K562 (cell line): ENCODE measurements around the gene PTPN1. TPM values are rescaled to one million over a fixed set of nuclear protein-coding genes. Genes with fewer than 3 reads are reported as not detected.

Experiments used
- ATAC-seq: fragments of 200-7000 bp; cut with Tn5 transposase; 3 replicates; pipeline ENCODE4 v1.9.1; 2020; ENCODE audit warnings: moderate library complexity
- BruUV-seq: library from RNA; stranded (reverse); fragments of 400-500 nt; replicated peaks from 2 replicates; lab custom pipeline; 2021; lab: Mats Ljungman, UMichigan
- CTCF ChIA-PET: fragments of 300-600 bp; formaldehyde crosslinking; extraction: SDS; loops from one replicate; lab custom pipeline; 2021; ENCODE audit warnings: low intra/inter-chr PET ratio; lab: Yijun Ruan, JAX
- POLR2A ChIA-PET: fragments of 300-600, 350-650 bp; sonication (Branson Sonifier 250); formaldehyde crosslinking; extraction: SDS; loops from one replicate; lab custom pipeline; 2021; ENCODE audit warnings: antibody characterized with exemption, inconsistent platforms; lab: Yijun Ruan, JAX
- DNase-seq, 4 experiments: peaks; one replicate each; pipeline versions ENCODE4 v3.0.0 to v3.0.0-alpha.2; 2011 to 2018; ENCODE audit warnings: low spot score in 3 of 4, mixed read lengths in 3 of 4; ENCODE audit errors: extremely low read depth in 1 of 4
- FAIRE-seq: peaks from 2 replicates; lab custom pipeline; 2011; peaks lifted over from hg19 to GRCh38; lab: Jason Lieb, UNC
- H2AFZ ChIP-seq: 2 replicates; pipeline ENCODE4 v1.6.0; 2011; ENCODE audit warnings: low read depth, low read length, control low read depth, inconsistent platforms
- H3K27ac ChIP-seq: fragments of 200-600 bp; 3 replicates; pipeline ENCODE4 v1.8.0; 2011; ENCODE audit warnings: low read depth, mild to moderate bottlenecking, control low read depth, inconsistent platforms, low read length, moderate library complexity, mixed read lengths; ENCODE audit errors: extremely low read depth
- H3K27me3 ChIP-seq, 2 experiments: fragments of 300-600 bp in 1 of 2; 2 replicates in 1 of 2; 3 replicates in 1 of 2; pipeline versions ENCODE4 v1.6.0 to v1.8.0; 2011; ENCODE audit warnings: inconsistent platforms in 2 of 2, low read length in 2 of 2, mild to moderate bottlenecking in 1 of 2, mixed read lengths in 1 of 2, moderate library complexity in 1 of 2; ENCODE audit not compliant: control insufficient read depth in 2 of 2, insufficient read depth in 2 of 2
- H3K36me3 ChIP-seq: fragments of 300-600 bp; 3 replicates; pipeline ENCODE4 v1.8.0; 2011; ENCODE audit warnings: mild to moderate bottlenecking, low read length, inconsistent platforms; ENCODE audit not compliant: control insufficient read depth, insufficient read depth
- H3K4me1 ChIP-seq, 2 experiments: fragments of 200-600 bp in 1 of 2; replicated peaks in 1 of 2; 2 replicates in 1 of 2; 3 replicates in 1 of 2; pipeline versions ENCODE4 v1.5.1 to v1.8.0; 2011; ENCODE audit warnings: inconsistent platforms in 2 of 2, low read length in 2 of 2, mild to moderate bottlenecking in 1 of 2, mixed read lengths in 1 of 2, moderate library complexity in 1 of 2; ENCODE audit not compliant: control insufficient read depth in 2 of 2, insufficient read depth in 2 of 2
- H3K4me2 ChIP-seq: 2 replicates; pipeline ENCODE4 v1.6.1; 2011; ENCODE audit warnings: low read length, control low read depth, inconsistent platforms, mixed read lengths; ENCODE audit not compliant: insufficient read depth
- H3K4me3 ChIP-seq: fragments of 200-600 bp; sonication (generic), shearing (Covaris generic); 2 replicates; pipeline ENCODE4 v1.5.1; 2016; ENCODE audit warnings: control low read depth, inconsistent platforms
- H3K79me2 ChIP-seq: fragments of 200-600 bp; 3 replicates; pipeline ENCODE4 v1.8.0; 2011; ENCODE audit warnings: low read length, inconsistent platforms; ENCODE audit not compliant: control insufficient read depth, insufficient read depth
- H3K9ac ChIP-seq, 2 experiments: 2 replicates each; pipeline versions ENCODE4 v1.6.0 to v1.6.1; 2011; ENCODE audit warnings: low read depth in 2 of 2, low read length in 2 of 2, control low read depth in 1 of 2, inconsistent platforms in 1 of 2, mild to moderate bottlenecking in 1 of 2, mixed read lengths in 1 of 2; ENCODE audit not compliant: insufficient read depth in 1 of 2
- H3K9me1 ChIP-seq: one replicate; pipeline ENCODE4 v1.6.0; 2011; ENCODE audit warnings: inconsistent platforms, mild to moderate bottlenecking, low read length, moderate library complexity; ENCODE audit not compliant: control insufficient read depth, insufficient read depth
- H3K9me3 ChIP-seq: replicated peaks from 2 replicates; pipeline ENCODE4 v1.5.1; 2011; ENCODE audit warnings: low read depth, low read length, inconsistent platforms; ENCODE audit not compliant: control insufficient read depth, insufficient read depth
- H4K20me1 ChIP-seq: replicated peaks from 2 replicates; pipeline ENCODE4 v1.6.1; 2011; ENCODE audit warnings: low read length, inconsistent platforms, mixed read lengths; ENCODE audit not compliant: control insufficient read depth, insufficient read depth
- ATF3 ChIP-seq, 2 experiments: fragments of 450-650 bp in 1 of 2; sonication (generic) in 1 of 2; formaldehyde crosslinking in 1 of 2; IDR thresholded peaks in 1 of 2; conservative IDR thresholded peaks in 1 of 2; 2 replicates each; pipeline versions ENCODE4 v1.6.1 to v1.8.1; 2016 to 2023; ENCODE audit warnings: mild to moderate bottlenecking in 2 of 2, moderate library complexity in 2 of 2, inconsistent platforms in 1 of 2, missing genetic modification reagents in 1 of 2
- CCNT2 ChIP-seq: IDR thresholded peaks from 2 replicates; pipeline ENCODE4 v1.6.1; 2011; ENCODE audit warnings: borderline replicate concordance, low read depth, mild to moderate bottlenecking, moderate library complexity, mixed read lengths, low read length; ENCODE audit not compliant: insufficient read length; ENCODE audit errors: extremely low read depth
- CREM ChIP-seq: IDR thresholded peaks from 2 replicates; pipeline ENCODE4 v1.6.1; 2014; ENCODE audit warnings: antibody characterized with exemption, low read depth
- DPF2 ChIP-seq: fragments of 450-650 bp; IDR thresholded peaks from 2 replicates; pipeline ENCODE4 v1.6.1; 2016
- FOSL1 ChIP-seq: fragments of 200-800 bp; sonication (Bioruptor generic); conservative IDR thresholded peaks from 2 replicates; pipeline ENCODE4 v1.6.1; 2016; ENCODE audit warnings: missing genetic modification characterization, missing compliant biosample characterization
- GABPA ChIP-seq: fragments of 200-800 bp; sonication (Bioruptor generic); conservative IDR thresholded peaks from 2 replicates; pipeline ENCODE4 v1.6.1; 2016; ENCODE audit warnings: low read depth, missing genetic modification characterization, missing compliant biosample characterization
- HMBOX1 ChIP-seq: sonication (generic); IDR thresholded peaks from 2 replicates; pipeline ENCODE4 v1.6.1; 2016
- NR2C2 ChIP-seq, 2 experiments: fragments of 200-800 bp in 1 of 2; sonication (Bioruptor generic) in 1 of 2; sonication (generic) in 1 of 2; formaldehyde crosslinking in 1 of 2; IDR thresholded peaks; 2 replicates each; pipeline versions ENCODE4 v1.6.1 to v1.8.0; 2016 to 2022; ENCODE audit warnings: mild to moderate bottlenecking in 1 of 2, missing compliant biosample characterization in 1 of 2, missing genetic modification characterization in 1 of 2, missing genetic modification reagents in 1 of 2
- PHF21A ChIP-seq: fragments of 450-650 bp; IDR thresholded peaks from 2 replicates; pipeline ENCODE4 v1.6.1; 2017; ENCODE audit warnings: low read depth, borderline replicate concordance
- PKNOX1 ChIP-seq: fragments of 450-650 bp; IDR thresholded peaks from 2 replicates; pipeline ENCODE4 v1.6.1; 2016
- PRPF4 ChIP-seq: fragments of 200-400 bp; formaldehyde crosslinking; IDR thresholded peaks from one replicate; pipeline ENCODE4 v1.6.1; 2017; ENCODE audit warnings: low read length, low read depth, mild to moderate bottlenecking; ENCODE audit not compliant: insufficient read depth, poor library complexity, severe bottlenecking
- SMARCA4 ChIP-seq: fragments of 450-650 bp; IDR thresholded peaks from 2 replicates; pipeline ENCODE4 v1.6.1; 2016
- SMARCC2 ChIP-seq: fragments of 450-650 bp; IDR thresholded peaks from 2 replicates; pipeline ENCODE4 v1.6.1; 2017; ENCODE audit warnings: antibody characterized with exemption, moderate library complexity, mild to moderate bottlenecking, low read depth
- ZBTB2 ChIP-seq: fragments of 450-650 bp; IDR thresholded peaks from 2 replicates; pipeline ENCODE4 v1.6.1; 2016; ENCODE audit warnings: antibody characterized with exemption
- ZNF384 ChIP-seq: IDR thresholded peaks from 2 replicates; pipeline ENCODE4 v1.6.1; 2012; ENCODE audit warnings: low read depth, low read length, improper control_type of control experiment
- WGBS: fragments of 100-300 bp; shearing (Covaris generic); methylation state at CpG from one replicate; pipeline ENCODE4 v1.1.6; 2016; ENCODE audit warnings: low coverage, mixed read lengths; ENCODE audit not compliant: insufficient coverage; ENCODE audit errors: missing lambda C conversion rate; 5-methylcytosine and 5-hydroxymethylcytosine counted together
- in situ Hi-C: fragments of 300-500 bp; cut with MboI; formaldehyde crosslinking; loops from 4 replicates; pipeline ENCODE4 v1.15.0; 2018; ENCODE audit warnings: inconsistent platforms, mixed read lengths
- intact Hi-C: fragments of 100-400 bp; cut with micrococcal nuclease; formaldehyde crosslinking; loops from 2 replicates; pipeline ENCODE4 v1.14.2; 2022
- polyA plus RNA-seq, 8 experiments: library from polyadenylated mRNA; depleted of rRNA in 4 of 8; stranded (reverse) in 5 of 8; unstranded in 3 of 8; fragments of >200 nt; fragmentation: Nextera tagmentation in 2 of 8; fragmentation: Illumina TruSeq in 1 of 8; extraction: Ambion mirVana in 2 of 8; extraction: Trizol in 1 of 8; gene quantifications; 2 replicates each; pipeline versions ENCODE4 v1.2.1 to v1.2.3, GENCODE V29; 2011 to 2014; ENCODE audit warnings: inconsistent platforms in 1 of 8, missing spikeins in 1 of 8
- total RNA-seq, 7 experiments: library from RNA; depleted of rRNA in 6 of 7; stranded (reverse); fragments of >200 nt in 6 of 7; fragmentation: Illumina TruSeq in 2 of 7; extraction: Trizol in 2 of 7; gene quantifications; 2 replicates each; pipeline versions ENCODE4 v1.2.1 to v1.2.3, GENCODE V29; 2011 to 2021; ENCODE audit warnings: low replicate concordance in 1 of 7

PTPN1 gene
- total and polyA plus RNA-seq, 9 of the 15 experiments (the other 6 are each of a cell fraction or from before 2014, with no cell fraction given), result 11.0 to 85.3 (median 54.0) TPM

- peak overlapping the region; percentile 45 for H3K27ac ChIP-seq
- ChIA-PET CTCF (no interaction called here), POLR2A (interaction anchor here (0.7 to 6.6 kb wide), 7 partner anchors 8 to 225 kb away, joined by 3 to 63 read pairs (median 5); no protein-coding TSS in a partner anchor)
- H3K4me1 ChIP-seq, result peaks cover 19 to 43% of the 10 kb centered on the region in 2 experiments
- intact Hi-C loops (loop anchor here (2.0 to 5.0 kb wide), 3 partner anchors 36 to 57 kb away; no protein-coding TSS in a partner anchor), in situ Hi-C loops (no loop called here)
- no TSS peak for BruUV-seq
- H3K4me2 ChIP-seq, result peak overlapping the region; percentile 91
- FAIRE-seq, result peak; percentile 40
- DNase-seq, result no peak
- H2AFZ ChIP-seq, result no peak overlapping the region
- peaks cover 10% of the 10 kb centered on the region for H4K20me1 ChIP-seq
- H3K36me3 ChIP-seq, result peaks cover 19% of the 10 kb centered on the region; the same call in 2 of the 3 replicates
- 4% methylated on average over 5 of the region's 5 CpGs for WGBS
- H3K4me3 ChIP-seq, result peak overlapping the region; percentile 64
- ATAC-seq, result no peak
- peaks cover 85% of the 10 kb centered on the region for H3K79me2 ChIP-seq
- no peaks in the 10 kb centered on the region for H3K27me3 ChIP-seq
- no peaks in the 10 kb centered on the region for H3K9me1 ChIP-seq
- H3K9me3 ChIP-seq, result no peaks in the 10 kb centered on the region
- H3K9ac ChIP-seq, result peak overlapping the region in 1 of 2 experiments; percentile 80; a peak in 3 of 4 replicates
- TF ChIP-seq CCNT2 (peak; percentile 27), DPF2 (0 out of 2 replicates have a peak, but pooled peaks have one; percentile 35), GABPA (peak; percentile 76), ATF3 (IDR thresholded peaks at IDR 0.05) (peak; percentile 75), ATF3 (CRISPR knock-in tag; conservative IDR thresholded peaks at IDR 0.05) (no peak), PKNOX1 (peak; percentile 27; the same call in 1 of the 2 replicates), ZNF384 (peak; percentile 87), PHF21A (no peak), PRPF4 (no peak), NR2C2 (CRISPR knock-in tag; IDR thresholded peaks at IDR 0.05) (no peak), NR2C2 (tag; IDR thresholded peaks at IDR 0.05) (peak; percentile 64), ZBTB2 (0 out of 2 replicates have a peak, but pooled peaks have one; percentile 14), SMARCA4 (0 out of 2 replicates have a peak, but pooled peaks have one; percentile 21), CREM (peak; percentile 31; the same call in 1 of the 2 replicates), SMARCC2 (0 out of 2 replicates have a peak, but pooled peaks have one; percentile 32), FOSL1 (tag) (peak; percentile 89), HMBOX1 (peak; percentile 94)
These were observed 3.2 kb downstream of the PTPN1 start for GRCh38 chr20:50513169-50514034.
